ENCODE measurements around the gene ZEB2. TPM values are rescaled to one million over a fixed set of nuclear protein-coding genes. Genes with fewer than 3 reads are reported as not detected.
A peak's percentile ranks its signal among the peaks of the same experiment; 100 is the strongest.

ZEB2 gene
- total RNA-seq, 1 donor from 2014 or later = 89.1 TPM

GRCh38 chr2:144431998-144432397 lies 87.9 kb downstream of the ZEB2 start:
- Histone ChIP-seq H3K4me3 (peak overlapping the region; percentile 54), H3K9me3 (replicated peaks) (no peaks in the 10 kb centered on the region), H3K36me3 (peaks cover 13% of the 10 kb centered on the region), H3K4me1 (peaks cover 83% of the 10 kb centered on the region), H3K27me3 (ENCODE audit: low read depth) (no peaks in the 10 kb centered on the region), H3K27ac (replicated peaks) (peak overlapping the region; percentile 88)
- DNase-seq = no peak
- TF ChIP-seq, protein P1, sequence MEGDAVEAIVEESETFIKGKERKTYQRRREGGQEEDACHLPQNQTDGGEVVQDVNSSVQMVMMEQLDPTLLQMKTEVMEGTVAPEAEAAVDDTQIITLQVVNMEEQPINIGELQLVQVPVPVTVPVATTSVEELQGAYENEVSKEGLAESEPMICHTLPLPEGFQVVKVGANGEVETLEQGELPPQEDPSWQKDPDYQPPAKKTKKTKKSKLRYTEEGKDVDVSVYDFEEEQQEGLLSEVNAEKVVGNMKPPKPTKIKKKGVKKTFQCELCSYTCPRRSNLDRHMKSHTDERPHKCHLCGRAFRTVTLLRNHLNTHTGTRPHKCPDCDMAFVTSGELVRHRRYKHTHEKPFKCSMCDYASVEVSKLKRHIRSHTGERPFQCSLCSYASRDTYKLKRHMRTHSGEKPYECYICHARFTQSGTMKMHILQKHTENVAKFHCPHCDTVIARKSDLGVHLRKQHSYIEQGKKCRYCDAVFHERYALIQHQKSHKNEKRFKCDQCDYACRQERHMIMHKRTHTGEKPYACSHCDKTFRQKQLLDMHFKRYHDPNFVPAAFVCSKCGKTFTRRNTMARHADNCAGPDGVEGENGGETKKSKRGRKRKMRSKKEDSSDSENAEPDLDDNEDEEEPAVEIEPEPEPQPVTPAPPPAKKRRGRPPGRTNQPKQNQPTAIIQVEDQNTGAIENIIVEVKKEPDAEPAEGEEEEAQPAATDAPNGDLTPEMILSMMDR (IDR thresholded peaks at IDR 0.05; ENCODE audit: borderline replicate concordance) = no peak
- intact Hi-C loops (cut with micrococcal nuclease) = no loop called here

DNA sequence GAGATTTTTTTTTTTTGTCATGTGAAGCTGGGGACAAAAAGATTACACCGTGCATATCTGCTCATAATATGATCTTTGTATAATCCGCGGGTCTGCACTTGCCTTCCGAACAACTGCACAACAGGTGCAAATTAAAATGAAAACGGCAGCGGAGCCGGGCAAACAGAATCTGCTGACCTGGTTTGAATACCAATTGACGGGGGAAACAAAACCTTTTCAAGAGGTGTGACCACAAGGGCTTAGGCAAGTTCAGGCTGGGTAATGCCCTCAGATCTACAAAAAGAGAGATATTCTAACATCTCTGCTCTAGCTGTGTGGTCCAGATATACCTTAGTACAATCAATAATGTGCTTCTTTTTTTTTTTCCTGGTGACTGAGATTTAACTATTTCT lies 88.5 kb downstream of the ZEB2 start:
- TF ChIP-seq, protein P1 (IDR thresholded peaks at IDR 0.05; ENCODE audit: borderline replicate concordance) = no peak
- H3K4me1 ChIP-seq = peaks cover 86% of the 10 kb centered on the region
- no peaks in the 10 kb centered on the region for H3K27me3 ChIP-seq (ENCODE audit: low read depth)
- H3K36me3 ChIP-seq = peaks cover 13% of the 10 kb centered on the region
- H3K9me3 ChIP-seq (replicated peaks) = no peaks in the 10 kb centered on the region
- peak overlapping the region; percentile 88 for H3K27ac ChIP-seq (replicated peaks)
- H3K4me3 ChIP-seq = peak overlapping the region; percentile 54
- no peak for DNase-seq
- intact Hi-C loops (cut with micrococcal nuclease) = no loop called here

DNA sequence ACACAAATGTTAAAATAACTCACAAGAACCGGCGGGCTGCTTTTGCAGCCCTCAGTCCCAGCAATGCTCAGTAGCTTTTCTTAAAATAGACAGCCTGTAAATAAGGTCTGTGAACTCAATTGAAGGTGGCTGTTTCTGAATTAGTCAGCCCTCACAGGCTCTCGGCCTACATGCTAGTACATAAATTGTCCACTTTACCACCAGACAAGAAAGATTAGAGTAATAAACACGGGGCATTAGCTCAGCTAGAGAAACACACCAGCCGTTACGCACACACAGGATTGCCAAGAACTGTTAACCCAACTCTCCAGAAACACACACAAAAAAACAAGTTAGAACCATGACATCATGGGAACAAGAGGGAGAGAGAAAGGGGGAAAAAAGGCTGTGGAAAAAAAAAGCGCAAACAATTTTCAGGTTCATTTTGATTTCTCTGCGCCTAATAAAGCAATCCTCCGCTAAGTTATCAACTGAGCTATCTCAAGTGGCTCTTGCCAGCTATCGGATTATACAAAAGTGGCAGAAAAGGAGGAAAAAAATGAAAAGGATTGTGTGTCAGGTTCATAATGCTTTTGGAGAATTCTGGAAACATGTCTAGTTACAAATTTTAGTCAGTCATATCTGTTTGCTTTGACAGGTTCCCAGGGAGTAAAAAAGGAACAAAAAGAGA lies 89.1 kb downstream of the ZEB2 start:
- intact Hi-C loops (cut with micrococcal nuclease) = no loop called here
- Histone ChIP-seq H3K9me3 (replicated peaks) (no peaks in the 10 kb centered on the region), H3K36me3 (peaks cover 13% of the 10 kb centered on the region), H3K4me1 (peaks cover 92% of the 10 kb centered on the region), H3K27me3 (ENCODE audit: low read depth) (no peaks in the 10 kb centered on the region), H3K27ac (replicated peaks) (peak overlapping the region; percentile 88), H3K4me3 (peak overlapping the region; percentile 54)
- DNase-seq = no peak
- TF ChIP-seq, protein P1 (IDR thresholded peaks at IDR 0.05; ENCODE audit: borderline replicate concordance) = no peak

- Histone ChIP-seq H3K9me3 (replicated peaks) (no peaks in the 10 kb centered on the region), H3K27ac (replicated peaks) (peak overlapping the region; percentile 88), H3K27me3 (ENCODE audit: low read depth) (no peaks in the 10 kb centered on the region), H3K4me1 (peaks cover 98% of the 10 kb centered on the region), H3K36me3 (peaks cover 11% of the 10 kb centered on the region), H3K4me3 (peak overlapping the region; percentile 54)
- TF ChIP-seq, protein P1 (IDR thresholded peaks at IDR 0.05; ENCODE audit: borderline replicate concordance) = no peak
- no peak for DNase-seq
- intact Hi-C loops (cut with micrococcal nuclease) = no loop called here
Measured at GRCh38 chr2:144429396-144430112, 90.4 kb downstream of the ZEB2 start.

GRCh38 chr2:144426981-144427479 lies 92.9 kb downstream of the ZEB2 start:
- peaks cover 77% of the 10 kb centered on the region for H3K4me1 ChIP-seq
- no peak for DNase-seq
- H3K4me3 ChIP-seq = peak overlapping the region; percentile 4
- H3K9me3 ChIP-seq (replicated peaks) = no peaks in the 10 kb centered on the region
- H3K27ac ChIP-seq (replicated peaks) = peak overlapping the region; percentile 59
- H3K27me3 ChIP-seq (ENCODE audit: low read depth) = no peaks in the 10 kb centered on the region
- TF ChIP-seq, protein P1 (IDR thresholded peaks at IDR 0.05; ENCODE audit: borderline replicate concordance) = no peak
- intact Hi-C loops (cut with micrococcal nuclease) = no loop called here
- H3K36me3 ChIP-seq = peaks cover 21% of the 10 kb centered on the region
